SJCRH30 (cell line): ENCODE measurements around the gene GEMIN2. TPM values are rescaled to one million over a fixed set of nuclear protein-coding genes. Genes with fewer than 3 reads are reported as not detected.
"Not testable (repeated sequence)": the region's sequence is repeated elsewhere in the genome, so short reads cannot be mapped to it uniquely, and the experiment has no call there.

ENCODE experiments used
- DNase-seq, 2 experiments: peaks; one replicate each; pipeline ENCODE4 v3.0.0-alpha.2; 2015 to 2020
- H3K27ac ChIP-seq: fragments of 250-450 bp; sonication (Bioruptor Pico); 2 replicates; pipeline ENCODE4 v1.5.1; 2020; ENCODE audit warnings: mild to moderate bottlenecking, moderate library complexity
- H3K27me3 ChIP-seq: fragments of 250-450 bp; sonication (Bioruptor Pico); 2 replicates; pipeline ENCODE4 v1.5.1; 2020; ENCODE audit warnings: mild to moderate bottlenecking, moderate library complexity
- H3K36me3 ChIP-seq: fragments of 250-450 bp; sonication (Bioruptor Pico); 2 replicates; pipeline ENCODE4 v1.5.1; 2020; ENCODE audit warnings: mild to moderate bottlenecking, moderate library complexity
- H3K4me1 ChIP-seq: fragments of 250-450 bp; sonication (Bioruptor Pico); 2 replicates; pipeline ENCODE4 v1.5.1; 2020; ENCODE audit warnings: mild to moderate bottlenecking, moderate library complexity
- H3K4me3 ChIP-seq: fragments of 250-450 bp; sonication (Bioruptor Pico); 2 replicates; pipeline ENCODE4 v1.5.1; 2020; ENCODE audit warnings: mild to moderate bottlenecking, moderate library complexity
- H3K9me3 ChIP-seq: fragments of 250-450 bp; sonication (Bioruptor Pico); replicated peaks from 2 replicates; pipeline ENCODE4 v1.5.1; 2020; ENCODE audit warnings: mild to moderate bottlenecking, moderate library complexity
- total RNA-seq: library from RNA; depleted of rRNA; stranded (reverse); fragments of >200 nt; shearing (Covaris generic); gene quantifications from 2 replicates; pipeline ENCODE4 v1.2.3, GENCODE V29; 2014; rRNA removed

Gene GEMIN2
- total RNA-seq, 1 experiment from 2014 or later, result 73.6 TPM

DNA sequence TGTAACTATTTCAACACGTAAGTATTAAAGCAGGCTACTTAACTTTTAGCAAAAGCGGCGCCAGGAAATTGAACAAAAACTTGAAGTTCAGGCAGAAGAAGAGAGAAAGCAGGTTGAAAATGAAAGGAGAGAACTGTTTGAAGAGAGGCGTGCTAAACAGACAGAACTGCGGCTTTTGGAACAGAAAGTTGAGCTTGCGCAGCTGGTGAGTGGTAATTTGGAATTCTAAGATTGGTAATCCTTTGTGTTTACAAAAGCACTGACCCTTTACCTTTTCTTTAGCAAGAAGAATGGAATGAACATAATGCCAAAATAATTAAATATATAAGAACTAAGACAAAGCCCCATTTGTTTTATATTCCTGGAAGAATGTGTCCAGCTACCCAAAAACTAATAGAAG lies 64.9 kb downstream of the GEMIN2 start:
- peaks cover 81% of the 10 kb centered on the region for H3K36me3 ChIP-seq
- no peaks in the 10 kb centered on the region for H3K9me3 ChIP-seq
- no peak overlapping the region for H3K27ac ChIP-seq
- no peaks in the 10 kb centered on the region for H3K27me3 ChIP-seq
- 0 out of 2 replicates have a peak, but pooled peaks cover 4% of the 10 kb centered on the region for H3K4me1 ChIP-seq
- DNase-seq, result no peak
- H3K4me3 ChIP-seq, result no peak overlapping the region

DNA sequence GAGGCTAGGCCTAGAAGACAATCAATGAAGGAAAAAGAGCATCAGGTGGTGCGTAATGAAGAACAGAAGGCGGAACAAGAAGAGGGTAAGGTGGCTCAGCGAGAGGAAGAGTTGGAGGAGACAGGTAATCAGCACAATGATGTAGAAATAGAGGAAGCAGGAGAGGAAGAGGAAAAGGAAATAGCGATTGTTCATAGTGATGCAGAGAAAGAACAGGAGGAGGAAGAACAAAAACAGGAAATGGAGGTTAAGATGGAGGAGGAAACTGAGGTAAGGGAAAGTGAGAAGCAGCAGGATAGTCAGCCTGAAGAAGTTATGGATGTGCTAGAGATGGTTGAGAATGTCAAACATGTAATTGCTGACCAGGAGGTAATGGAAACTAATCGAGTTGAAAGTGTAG lies 66.4 kb downstream of the GEMIN2 start:
- peaks cover 92% of the 10 kb centered on the region for H3K36me3 ChIP-seq
- H3K4me3 ChIP-seq, result no peak overlapping the region
- no peak overlapping the region for H3K27ac ChIP-seq
- H3K9me3 ChIP-seq, result no peaks in the 10 kb centered on the region
- H3K4me1 ChIP-seq, result 0 out of 2 replicates have a peak, but pooled peaks cover 4% of the 10 kb centered on the region
- no peaks in the 10 kb centered on the region for H3K27me3 ChIP-seq
- DNase-seq, result no peak

DNA sequence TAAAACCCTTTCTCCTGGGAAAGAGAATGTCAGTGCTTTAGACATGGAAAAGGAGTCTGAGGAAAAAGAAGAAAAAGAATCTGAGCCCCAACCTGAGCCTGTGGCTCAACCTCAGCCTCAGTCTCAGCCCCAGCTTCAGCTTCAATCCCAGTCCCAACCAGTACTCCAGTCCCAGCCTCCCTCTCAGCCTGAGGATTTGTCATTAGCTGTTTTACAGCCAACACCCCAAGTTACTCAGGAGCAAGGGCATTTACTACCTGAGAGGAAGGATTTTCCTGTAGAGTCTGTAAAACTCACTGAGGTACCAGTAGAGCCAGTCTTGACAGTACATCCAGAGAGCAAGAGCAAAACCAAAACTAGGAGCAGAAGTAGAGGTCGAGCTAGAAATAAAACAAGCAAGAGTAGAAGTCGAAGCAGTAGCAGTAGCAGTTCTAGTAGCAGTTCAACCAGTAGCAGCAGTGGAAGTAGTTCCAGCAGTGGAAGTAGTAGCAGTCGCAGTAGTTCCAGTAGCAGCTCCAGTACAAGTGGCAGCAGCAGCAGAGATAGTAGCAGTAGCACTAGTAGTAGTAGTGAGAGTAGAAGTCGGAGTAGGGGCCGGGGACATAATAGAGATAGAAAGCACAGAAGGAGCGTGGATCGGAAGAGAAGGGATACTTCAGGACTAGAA lies 67.0 kb downstream of the GEMIN2 start:
- no peaks in the 10 kb centered on the region for H3K9me3 ChIP-seq

DNA sequence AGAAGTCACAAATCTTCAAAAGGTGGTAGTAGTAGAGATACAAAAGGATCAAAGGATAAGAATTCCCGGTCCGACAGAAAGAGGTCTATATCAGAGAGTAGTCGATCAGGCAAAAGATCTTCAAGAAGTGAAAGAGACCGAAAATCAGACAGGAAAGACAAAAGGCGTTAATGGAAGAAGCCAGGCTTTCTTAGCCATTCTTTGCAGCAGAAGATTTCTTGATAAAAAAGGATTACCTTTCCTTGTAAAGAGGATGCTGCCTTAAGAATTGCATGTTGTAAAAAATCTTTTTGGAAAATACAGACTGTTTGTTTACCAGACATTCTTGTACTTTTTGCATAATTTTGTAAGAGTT lies 67.5 kb downstream of the GEMIN2 start:
- no peaks in the 10 kb centered on the region for H3K27me3 ChIP-seq
- DNase-seq, result no peak
- H3K36me3 ChIP-seq, result peaks cover 83% of the 10 kb centered on the region
- no peaks in the 10 kb centered on the region for H3K4me1 ChIP-seq
- no peak overlapping the region for H3K4me3 ChIP-seq
- no peaks in the 10 kb centered on the region for H3K9me3 ChIP-seq
- no peak overlapping the region for H3K27ac ChIP-seq

More for the DNA sequence above, 67.0 kb downstream of the GEMIN2 start:
- DNase-seq, result no peak
- H3K4me1 ChIP-seq, result 0 out of 2 replicates have a peak, but pooled peaks cover 4% of the 10 kb centered on the region
- peaks cover 88% of the 10 kb centered on the region for H3K36me3 ChIP-seq
- H3K27ac ChIP-seq, result no peak overlapping the region
- no peaks in the 10 kb centered on the region for H3K27me3 ChIP-seq
- no peak overlapping the region for H3K4me3 ChIP-seq

DNA sequence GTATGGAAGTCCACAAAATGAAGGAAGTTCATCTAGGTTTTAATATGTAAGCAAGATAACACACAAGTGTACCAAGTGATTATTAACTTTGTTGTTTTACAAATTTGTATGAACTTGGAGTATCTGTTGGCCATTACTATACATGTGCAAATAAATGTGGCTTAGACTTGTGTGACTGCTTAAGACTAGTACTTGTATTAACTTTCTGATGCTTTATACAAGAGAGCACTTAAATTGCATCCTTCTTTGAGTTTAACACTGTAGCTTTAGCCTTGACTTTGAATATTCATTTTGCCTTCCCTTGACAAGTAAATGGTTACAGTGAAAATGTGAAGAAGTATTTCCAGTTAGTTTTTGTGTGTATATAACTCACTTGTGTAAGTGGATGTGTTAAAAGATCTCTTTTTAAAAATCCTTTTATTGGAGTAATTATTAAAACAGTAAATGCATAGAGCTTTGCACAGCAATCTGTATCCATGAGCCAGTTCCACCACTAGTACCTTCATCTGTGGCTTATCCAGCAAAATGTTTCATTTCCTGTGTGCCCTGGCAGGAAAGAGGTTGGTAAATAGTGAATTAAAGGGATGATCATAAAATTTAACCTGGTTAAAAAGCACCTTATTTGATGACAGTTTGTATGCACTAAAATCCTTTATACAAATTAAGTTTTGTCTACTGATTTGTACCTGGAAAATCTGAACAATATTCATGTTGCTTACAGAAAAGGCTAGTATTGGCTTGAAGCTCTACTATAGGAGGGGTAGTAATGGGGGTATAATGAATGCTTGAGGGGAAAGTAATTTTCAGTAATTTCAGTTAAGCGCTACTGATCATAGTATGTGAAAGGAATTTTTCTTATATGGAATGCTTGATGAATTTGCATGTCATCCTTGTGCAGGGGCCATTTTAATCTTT lies 68.9 kb downstream of the GEMIN2 start:
- no peak for DNase-seq
- H3K9me3 ChIP-seq, result no peaks in the 10 kb centered on the region
- H3K27ac ChIP-seq, result no peak overlapping the region
- no peaks in the 10 kb centered on the region for H3K4me1 ChIP-seq
- H3K27me3 ChIP-seq, result no peaks in the 10 kb centered on the region
- H3K4me3 ChIP-seq, result no peak overlapping the region
- H3K36me3 ChIP-seq, result peaks cover 69% of the 10 kb centered on the region

DNA sequence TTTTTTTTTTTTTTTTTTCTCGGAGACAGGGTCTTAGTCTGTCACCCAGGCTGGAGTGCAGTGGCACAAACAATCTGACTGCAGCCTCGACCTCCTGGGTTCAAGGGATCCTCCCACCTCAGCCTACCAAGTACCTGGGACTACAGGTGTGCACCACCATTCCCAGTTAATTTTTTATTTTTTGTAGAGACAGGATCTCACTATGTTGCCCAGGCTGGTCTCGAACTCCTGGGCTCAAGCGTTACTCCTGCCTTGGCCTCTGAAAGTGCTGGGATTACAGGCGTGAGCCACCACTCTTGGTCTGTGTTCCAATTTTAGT lies 69.5 kb downstream of the GEMIN2 start:
- not testable (repeated sequence) for H3K27ac ChIP-seq, H3K4me3 ChIP-seq, H3K4me1 ChIP-seq, H3K27me3 ChIP-seq, DNase-seq, H3K9me3 ChIP-seq
- peaks cover 65% of the 10 kb centered on the region for H3K36me3 ChIP-seq

DNA sequence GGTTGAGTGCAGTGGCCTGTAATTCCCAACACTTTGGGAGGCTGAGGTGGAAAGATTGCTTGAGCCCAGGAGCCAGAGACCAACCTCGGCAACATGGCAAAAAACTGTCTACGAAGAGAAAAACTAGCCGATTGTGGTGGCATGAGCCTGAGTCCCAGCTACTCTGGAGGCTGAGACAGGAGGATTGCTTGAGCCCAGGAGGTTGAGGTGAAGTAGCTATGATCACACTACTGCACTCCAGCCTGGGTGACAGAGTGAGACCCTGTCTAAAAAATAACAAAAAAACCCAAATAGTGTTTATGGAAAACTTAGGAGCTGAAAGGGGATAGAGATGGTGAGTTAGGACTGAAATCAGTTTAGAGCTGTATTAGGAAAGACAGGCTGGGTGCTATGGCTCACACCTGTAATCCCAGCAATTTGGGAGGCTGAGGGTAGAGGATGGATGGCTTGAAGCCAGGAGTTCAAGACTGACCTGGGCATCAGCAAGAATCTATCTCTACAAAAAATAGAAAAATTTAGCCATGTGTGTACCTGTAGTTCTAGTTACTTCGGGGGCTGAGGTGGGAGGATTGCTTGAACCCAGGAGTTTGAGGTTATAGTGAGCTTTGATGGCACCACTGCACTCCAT lies 70.6 kb downstream of the GEMIN2 start:
- Histone ChIP-seq H3K4me3 (no peak overlapping the region), H3K27me3 (no peaks in the 10 kb centered on the region), H3K4me1 (no peaks in the 10 kb centered on the region), H3K27ac (no peak overlapping the region), H3K36me3 (peaks cover 54% of the 10 kb centered on the region), H3K9me3 (no peaks in the 10 kb centered on the region)
- DNase-seq, result no peak

DNA sequence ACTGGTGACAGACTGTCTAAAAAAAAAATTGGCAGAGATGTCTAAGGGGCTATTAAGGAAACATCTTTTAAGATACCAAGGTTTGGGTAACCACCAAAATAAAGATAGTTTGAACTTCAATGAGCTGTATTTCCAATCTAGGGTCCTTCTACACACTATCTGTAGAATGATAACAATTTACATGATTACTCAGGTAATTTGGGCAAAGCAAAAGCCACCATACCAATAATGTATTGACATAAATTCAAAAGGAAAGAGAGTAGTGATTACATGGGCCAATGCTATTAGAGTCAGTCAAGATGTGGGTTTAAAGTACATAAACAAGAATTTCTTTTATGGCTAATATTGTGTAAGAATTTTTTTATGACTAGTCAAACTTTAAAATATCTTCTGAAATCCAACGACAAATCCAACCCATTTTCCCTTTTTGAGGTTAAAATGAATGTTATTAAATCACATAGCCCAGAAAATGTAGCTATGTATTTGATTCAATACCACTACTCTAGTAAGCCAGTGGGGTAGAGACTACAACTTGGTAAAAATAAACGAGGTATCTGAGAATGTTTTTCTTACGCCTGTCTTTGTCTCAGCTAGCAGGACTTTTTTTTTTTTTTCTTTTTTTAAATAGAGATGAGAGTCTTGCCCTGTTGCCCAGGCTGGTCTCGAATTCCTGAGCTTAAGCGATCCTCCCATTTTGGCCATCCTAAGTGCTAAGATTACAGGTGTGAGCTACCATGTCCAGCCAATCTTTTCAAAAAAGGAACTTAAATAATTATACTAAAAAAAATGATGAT lies 71.3 kb downstream of the GEMIN2 start:
- no peaks in the 10 kb centered on the region for H3K9me3 ChIP-seq
- DNase-seq, result no peak
- H3K4me1 ChIP-seq, result no peaks in the 10 kb centered on the region
- H3K36me3 ChIP-seq, result peaks cover 47% of the 10 kb centered on the region
- H3K27me3 ChIP-seq, result no peaks in the 10 kb centered on the region
- H3K27ac ChIP-seq, result no peak overlapping the region
- no peak overlapping the region for H3K4me3 ChIP-seq

Other genes starting within 250 kb of the GEMIN2 start
- 144 and 147 TPM in 2 replicates for gene SEC23A, start 11.1 kb upstream of the GEMIN2 start, total RNA-seq
- gene TRAPPC6B, start 56.0 kb downstream of the GEMIN2 start, total RNA-seq, result 24.3 and 31.6 TPM in 2 replicates
- gene PNN, start 60.9 kb downstream of the GEMIN2 start, total RNA-seq, result 70.4 and 98.1 TPM in 2 replicates
- gene MIA2, start 119.6 kb downstream of the GEMIN2 start, total RNA-seq, result 16.4 and 20.5 TPM in 2 replicates